HEK293 (cell line): Measurements from ENCODE around the gene YARS2.

Experiments
- EGR2 ChIP-seq: fragments of 450-650 bp; formaldehyde crosslinking; IDR thresholded peaks from 2 replicates; pipeline ENCODE4 v1.5.1; 2016; ENCODE audit warnings: low read depth, missing biosample characterization, missing genetic modification characterization
- IKZF3 ChIP-seq: fragments of 450-650 bp; IDR thresholded peaks from 2 replicates; pipeline ENCODE4 v1.5.0; 2018; ENCODE audit warnings: missing biosample characterization, mild to moderate bottlenecking, missing genetic modification characterization, moderate library complexity
- PATZ1 ChIP-seq: fragments of 450-650 bp; formaldehyde crosslinking; IDR thresholded peaks from 2 replicates; pipeline ENCODE4 v1.5.1; 2016; ENCODE audit warnings: missing biosample characterization, missing genetic modification characterization
- SP7 ChIP-seq: fragments of 450-650 bp; formaldehyde crosslinking; IDR thresholded peaks from 2 replicates; pipeline ENCODE4 v1.5.1; 2016; ENCODE audit warnings: missing biosample characterization, missing genetic modification characterization
- TRIM28 ChIP-seq: IDR thresholded peaks from 2 replicates; pipeline ENCODE4 v1.6.1; 2011; ENCODE audit warnings: low read length, control low read depth, borderline replicate concordance
- ZBTB26 ChIP-seq: fragments of 450-650 bp; formaldehyde crosslinking; optimal IDR thresholded peaks from 2 replicates; pipeline ENCODE3; 2016; ENCODE audit warnings: missing biosample characterization, mild to moderate bottlenecking, missing genetic modification characterization
- ZBTB8A ChIP-seq: fragments of 450-650 bp; formaldehyde crosslinking; IDR thresholded peaks from 2 replicates; pipeline ENCODE4 v1.5.1; 2016; ENCODE audit warnings: missing biosample characterization, missing genetic modification characterization
- ZNF140 ChIP-seq: fragments of 450-650 bp; formaldehyde crosslinking; IDR thresholded peaks from 2 replicates; pipeline ENCODE4 v1.5.1; 2016; ENCODE audit warnings: missing biosample characterization, missing genetic modification characterization
- ZNF146 ChIP-seq: fragments of 450-650 bp; formaldehyde crosslinking; IDR thresholded peaks from 2 replicates; pipeline ENCODE4 v1.5.1; 2016; ENCODE audit warnings: missing biosample characterization, missing genetic modification characterization
- ZNF174 ChIP-seq: fragments of 450-650 bp; formaldehyde crosslinking; IDR thresholded peaks from 2 replicates; pipeline ENCODE4 v1.5.0; 2017; ENCODE audit warnings: missing biosample characterization, mild to moderate bottlenecking, missing genetic modification characterization
- ZNF202 ChIP-seq: fragments of 450-650 bp; formaldehyde crosslinking; IDR thresholded peaks from 2 replicates; pipeline ENCODE4 v1.5.1; 2016; ENCODE audit warnings: missing biosample characterization, missing genetic modification characterization, borderline replicate concordance
- ZNF211 ChIP-seq: fragments of 450-650 bp; formaldehyde crosslinking; IDR thresholded peaks from 2 replicates; pipeline ENCODE4 v1.5.1; 2016; ENCODE audit warnings: low read depth, missing biosample characterization, missing genetic modification characterization
- ZNF223 ChIP-seq: fragments of 450-650 bp; formaldehyde crosslinking; IDR thresholded peaks from 2 replicates; pipeline ENCODE4 v1.5.1; 2016; ENCODE audit warnings: missing biosample characterization, missing genetic modification characterization
- ZNF266 ChIP-seq: fragments of 450-650 bp; formaldehyde crosslinking; IDR thresholded peaks from 2 replicates; pipeline ENCODE4 v1.5.1; 2016; ENCODE audit warnings: missing biosample characterization, missing genetic modification characterization, low read depth
- ZNF335 ChIP-seq: fragments of 450-650 bp; formaldehyde crosslinking; conservative IDR thresholded peaks from 2 replicates; pipeline ENCODE4 v1.5.1; 2016; ENCODE audit warnings: missing biosample characterization, missing genetic modification characterization
- ZNF354C ChIP-seq: fragments of 450-650 bp; formaldehyde crosslinking; IDR thresholded peaks from 2 replicates; pipeline ENCODE4 v1.5.1; 2016; ENCODE audit warnings: missing biosample characterization, missing genetic modification characterization, low read depth, borderline replicate concordance
- ZNF423 ChIP-seq: fragments of 450-650 bp; formaldehyde crosslinking; IDR thresholded peaks from 2 replicates; pipeline ENCODE4 v1.5.1; 2016; ENCODE audit warnings: missing biosample characterization, missing genetic modification characterization
- ZNF555 ChIP-seq: fragments of 450-650 bp; formaldehyde crosslinking; conservative IDR thresholded peaks from 2 replicates; pipeline ENCODE4 v1.5.1; 2017; ENCODE audit warnings: missing biosample characterization, mild to moderate bottlenecking, missing genetic modification characterization, inconsistent platforms
- ZNF560 ChIP-seq: fragments of 450-650 bp; formaldehyde crosslinking; IDR thresholded peaks from 2 replicates; pipeline ENCODE4 v1.5.1; 2017; ENCODE audit warnings: missing biosample characterization, missing genetic modification characterization, borderline replicate concordance
- ZNF580 ChIP-seq: fragments of 450-650 bp; formaldehyde crosslinking; IDR thresholded peaks from 2 replicates; pipeline ENCODE4 v1.5.1; 2016; ENCODE audit warnings: missing biosample characterization, missing genetic modification characterization
- ZNF600 ChIP-seq: fragments of 450-650 bp; formaldehyde crosslinking; IDR thresholded peaks from 2 replicates; pipeline ENCODE4 v1.5.1; 2016; ENCODE audit warnings: missing biosample characterization, missing genetic modification characterization
- ZNF624 ChIP-seq: fragments of 450-650 bp; formaldehyde crosslinking; IDR thresholded peaks from 2 replicates; pipeline ENCODE4 v1.5.1; 2017; ENCODE audit warnings: missing biosample characterization, missing genetic modification characterization
- ZNF792 ChIP-seq: fragments of 450-650 bp; formaldehyde crosslinking; IDR thresholded peaks from 2 replicates; pipeline ENCODE4 v1.5.1; 2016; ENCODE audit warnings: missing biosample characterization, missing genetic modification characterization
- ZSCAN16 ChIP-seq: fragments of 450-650 bp; formaldehyde crosslinking; IDR thresholded peaks from 2 replicates; pipeline ENCODE4 v1.5.1; 2016; ENCODE audit warnings: missing biosample characterization, missing genetic modification characterization
- TF ChIP-seq, protein P1 (sequence below): fragments of 450-650 bp; formaldehyde crosslinking; IDR thresholded peaks from 2 replicates; pipeline ENCODE4 v1.5.0; 2017; ENCODE audit warnings: missing biosample characterization, missing genetic modification characterization, borderline replicate concordance
- TF ChIP-seq, protein P2 (sequence below): fragments of 450-650 bp; formaldehyde crosslinking; IDR thresholded peaks from 2 replicates; pipeline ENCODE4 v1.5.1; 2016; ENCODE audit warnings: missing biosample characterization, missing genetic modification characterization, borderline replicate concordance
- TF ChIP-seq, protein P3 (sequence below): fragments of 450-650 bp; formaldehyde crosslinking; IDR thresholded peaks from 2 replicates; pipeline ENCODE4 v1.5.1; 2016; ENCODE audit warnings: missing biosample characterization, missing genetic modification characterization

The YARS2 gene

GRCh38 chr12:32755654-32756475 lies at the start of gene YARS2 (continued):
- peak; percentile 74 for TF ChIP-seq ZSCAN16 (tag by site-specific recombination)
- TF ChIP-seq ZNF354C (tag by site-specific recombination) = no peak
- no peak for TF ChIP-seq ZNF211 (tag by site-specific recombination)
- TF ChIP-seq, protein P1, sequence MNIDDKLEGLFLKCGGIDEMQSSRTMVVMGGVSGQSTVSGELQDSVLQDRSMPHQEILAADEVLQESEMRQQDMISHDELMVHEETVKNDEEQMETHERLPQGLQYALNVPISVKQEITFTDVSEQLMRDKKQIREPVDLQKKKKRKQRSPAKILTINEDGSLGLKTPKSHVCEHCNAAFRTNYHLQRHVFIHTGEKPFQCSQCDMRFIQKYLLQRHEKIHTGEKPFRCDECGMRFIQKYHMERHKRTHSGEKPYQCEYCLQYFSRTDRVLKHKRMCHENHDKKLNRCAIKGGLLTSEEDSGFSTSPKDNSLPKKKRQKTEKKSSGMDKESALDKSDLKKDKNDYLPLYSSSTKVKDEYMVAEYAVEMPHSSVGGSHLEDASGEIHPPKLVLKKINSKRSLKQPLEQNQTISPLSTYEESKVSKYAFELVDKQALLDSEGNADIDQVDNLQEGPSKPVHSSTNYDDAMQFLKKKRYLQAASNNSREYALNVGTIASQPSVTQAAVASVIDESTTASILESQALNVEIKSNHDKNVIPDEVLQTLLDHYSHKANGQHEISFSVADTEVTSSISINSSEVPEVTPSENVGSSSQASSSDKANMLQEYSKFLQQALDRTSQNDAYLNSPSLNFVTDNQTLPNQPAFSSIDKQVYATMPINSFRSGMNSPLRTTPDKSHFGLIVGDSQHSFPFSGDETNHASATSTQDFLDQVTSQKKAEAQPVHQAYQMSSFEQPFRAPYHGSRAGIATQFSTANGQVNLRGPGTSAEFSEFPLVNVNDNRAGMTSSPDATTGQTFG = no peak
- no peak for TF ChIP-seq ZNF580
- TF ChIP-seq, protein P2, sequence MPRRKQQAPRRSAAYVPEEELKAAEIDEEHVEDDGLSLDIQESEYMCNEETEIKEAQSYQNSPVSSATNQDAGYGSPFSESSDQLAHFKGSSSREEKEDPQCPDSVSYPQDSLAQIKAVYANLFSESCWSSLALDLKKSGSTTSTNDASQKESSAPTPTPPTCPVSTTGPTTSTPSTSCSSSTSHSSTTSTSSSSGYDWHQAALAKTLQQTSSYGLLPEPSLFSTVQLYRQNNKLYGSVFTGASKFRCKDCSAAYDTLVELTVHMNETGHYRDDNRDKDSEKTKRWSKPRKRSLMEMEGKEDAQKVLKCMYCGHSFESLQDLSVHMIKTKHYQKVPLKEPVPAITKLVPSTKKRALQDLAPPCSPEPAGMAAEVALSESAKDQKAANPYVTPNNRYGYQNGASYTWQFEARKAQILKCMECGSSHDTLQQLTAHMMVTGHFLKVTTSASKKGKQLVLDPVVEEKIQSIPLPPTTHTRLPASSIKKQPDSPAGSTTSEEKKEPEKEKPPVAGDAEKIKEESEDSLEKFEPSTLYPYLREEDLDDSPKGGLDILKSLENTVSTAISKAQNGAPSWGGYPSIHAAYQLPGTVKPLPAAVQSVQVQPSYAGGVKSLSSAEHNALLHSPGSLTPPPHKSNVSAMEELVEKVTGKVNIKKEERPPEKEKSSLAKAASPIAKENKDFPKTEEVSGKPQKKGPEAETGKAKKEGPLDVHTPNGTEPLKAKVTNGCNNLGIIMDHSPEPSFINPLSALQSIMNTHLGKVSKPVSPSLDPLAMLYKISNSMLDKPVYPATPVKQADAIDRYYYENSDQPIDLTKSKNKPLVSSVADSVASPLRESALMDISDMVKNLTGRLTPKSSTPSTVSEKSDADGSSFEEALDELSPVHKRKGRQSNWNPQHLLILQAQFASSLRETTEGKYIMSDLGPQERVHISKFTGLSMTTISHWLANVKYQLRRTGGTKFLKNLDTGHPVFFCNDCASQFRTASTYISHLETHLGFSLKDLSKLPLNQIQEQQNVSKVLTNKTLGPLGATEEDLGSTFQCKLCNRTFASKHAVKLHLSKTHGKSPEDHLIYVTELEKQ = no peak
- TF ChIP-seq ZNF600 = peak; percentile 88
- TF ChIP-seq ZNF266 (tag by site-specific recombination) = no peak; the same call in 1 of the 2 replicates
- peak; percentile 39 for TF ChIP-seq SP7
- no peak for TF ChIP-seq ZNF140 (tag by site-specific recombination)
- no peak for TF ChIP-seq PATZ1 (tag by site-specific recombination)
- TF ChIP-seq ZNF202 = no peak
- TF ChIP-seq ZNF146 (tag by site-specific recombination) = no peak
- TF ChIP-seq ZNF555 (tag by site-specific recombination) = no peak
- TF ChIP-seq, protein P3, sequence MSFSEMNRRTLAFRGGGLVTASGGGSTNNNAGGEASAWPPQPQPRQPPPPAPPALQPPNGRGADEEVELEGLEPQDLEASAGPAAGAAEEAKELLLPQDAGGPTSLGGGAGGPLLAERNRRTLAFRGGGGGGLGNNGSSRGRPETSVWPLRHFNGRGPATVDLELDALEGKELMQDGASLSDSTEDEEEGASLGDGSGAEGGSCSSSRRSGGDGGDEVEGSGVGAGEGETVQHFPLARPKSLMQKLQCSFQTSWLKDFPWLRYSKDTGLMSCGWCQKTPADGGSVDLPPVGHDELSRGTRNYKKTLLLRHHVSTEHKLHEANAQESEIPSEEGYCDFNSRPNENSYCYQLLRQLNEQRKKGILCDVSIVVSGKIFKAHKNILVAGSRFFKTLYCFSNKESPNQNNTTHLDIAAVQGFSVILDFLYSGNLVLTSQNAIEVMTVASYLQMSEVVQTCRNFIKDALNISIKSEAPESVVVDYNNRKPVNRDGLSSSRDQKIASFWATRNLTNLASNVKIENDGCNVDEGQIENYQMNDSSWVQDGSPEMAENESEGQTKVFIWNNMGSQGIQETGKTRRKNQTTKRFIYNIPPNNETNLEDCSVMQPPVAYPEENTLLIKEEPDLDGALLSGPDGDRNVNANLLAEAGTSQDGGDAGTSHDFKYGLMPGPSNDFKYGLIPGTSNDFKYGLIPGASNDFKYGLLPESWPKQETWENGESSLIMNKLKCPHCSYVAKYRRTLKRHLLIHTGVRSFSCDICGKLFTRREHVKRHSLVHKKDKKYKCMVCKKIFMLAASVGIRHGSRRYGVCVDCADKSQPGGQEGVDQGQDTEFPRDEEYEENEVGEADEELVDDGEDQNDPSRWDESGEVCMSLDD (tag by site-specific recombination) = peak; percentile 5; the same call in 1 of the 2 replicates
- no peak for TF ChIP-seq TRIM28
- peak; percentile 68 for TF ChIP-seq ZBTB26
- TF ChIP-seq ZNF624 (tag by site-specific recombination) = no peak
- TF ChIP-seq ZNF792 (tag by site-specific recombination) = no peak
- TF ChIP-seq ZNF174 (tag by site-specific recombination) = no peak
- peak; percentile 90 for TF ChIP-seq ZNF335 (tag by site-specific recombination)
- no peak for TF ChIP-seq ZNF423 (tag by site-specific recombination)
- peak; percentile 31; the same call in 1 of the 2 replicates for TF ChIP-seq ZBTB8A
- no peak for TF ChIP-seq ZNF223
- peak; percentile 86 for TF ChIP-seq IKZF3 (tag by site-specific recombination)
- no peak for TF ChIP-seq ZNF560 (tag by site-specific recombination)
- peak; percentile 41; the same call in 1 of the 2 replicates for TF ChIP-seq EGR2 (tag by site-specific recombination)
